HL-60 (cell line): ENCODE measurements around the gene NETO2.

ENCODE experiments used
- DNase-seq, 2 experiments: peaks; one replicate each; pipeline ENCODE4 v3.0.0-alpha.2; 2010 to 2020; ENCODE audit warnings: low read depth in 1 of 2, low spot score in 1 of 2
- H3K27ac ChIP-seq: fragments of 250-450 bp; sonication (Bioruptor Pico); replicated peaks from 2 replicates; pipeline ENCODE4 v1.5.1; 2020; ENCODE audit warnings: mild to moderate bottlenecking, moderate library complexity
- H3K27me3 ChIP-seq: fragments of 250-450 bp; sonication (Bioruptor Pico); 2 replicates; pipeline ENCODE4 v1.5.1; 2021; ENCODE audit warnings: mild to moderate bottlenecking, moderate library complexity; ENCODE audit not compliant: insufficient read depth, poor library complexity, severe bottlenecking
- H3K4me3 ChIP-seq: replicated peaks from 2 replicates; pipeline ENCODE4 v1.5.1; 2011; ENCODE audit warnings: mild to moderate bottlenecking, control low read depth, low read length; ENCODE audit not compliant: insufficient read depth
- CTCF ChIP-seq: IDR thresholded peaks from one replicate; pipeline ENCODE4 v1.5.1; 2011; ENCODE audit warnings: low read length, control low read depth, inconsistent platforms; ENCODE audit not compliant: insufficient read depth
- GABPA ChIP-seq: IDR thresholded peaks from 2 replicates; pipeline ENCODE4 v1.6.1; 2012; ENCODE audit warnings: low read depth
- POLR2AphosphoS5 ChIP-seq: IDR thresholded peaks from 2 replicates; pipeline ENCODE4 v1.6.1; 2012; ENCODE audit warnings: low read depth
- SPI1 ChIP-seq: IDR thresholded peaks from 2 replicates; pipeline ENCODE4 v1.6.1; 2012; ENCODE audit warnings: low read depth, mild to moderate bottlenecking, borderline replicate concordance
- TF ChIP-seq, protein P1 (sequence below): IDR thresholded peaks from 2 replicates; pipeline ENCODE4 v1.6.1; 2012; ENCODE audit warnings: low read depth; ENCODE audit not compliant: insufficient replicate concordance

NETO2 gene

DNA sequence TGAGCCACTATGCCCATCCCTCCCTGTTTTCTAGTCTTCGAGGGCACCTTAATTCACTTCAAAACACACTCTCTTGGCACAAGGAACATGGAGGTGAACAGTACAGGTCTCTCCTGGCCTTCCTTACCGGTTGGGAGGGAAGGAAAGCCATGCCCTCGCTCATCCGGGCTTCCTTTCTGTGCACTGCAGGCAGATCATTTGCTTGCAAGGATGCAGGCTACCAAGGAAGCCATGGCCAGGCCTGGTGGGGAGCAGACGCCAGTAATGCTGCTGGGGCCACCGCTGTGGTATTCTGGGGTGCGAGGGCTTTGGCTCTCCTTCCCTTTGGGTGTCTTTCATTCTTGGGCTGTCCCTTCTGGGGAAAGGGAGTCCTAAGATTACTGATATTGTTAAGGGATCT is 89.4 kb downstream of the NETO2 start:
- no peak overlapping the region for H3K4me3 ChIP-seq
- H3K27ac ChIP-seq = no peak overlapping the region
- TF ChIP-seq SPI1 (no peak), POLR2AphosphoS5 (no peak)
- TF ChIP-seq, protein P1, sequence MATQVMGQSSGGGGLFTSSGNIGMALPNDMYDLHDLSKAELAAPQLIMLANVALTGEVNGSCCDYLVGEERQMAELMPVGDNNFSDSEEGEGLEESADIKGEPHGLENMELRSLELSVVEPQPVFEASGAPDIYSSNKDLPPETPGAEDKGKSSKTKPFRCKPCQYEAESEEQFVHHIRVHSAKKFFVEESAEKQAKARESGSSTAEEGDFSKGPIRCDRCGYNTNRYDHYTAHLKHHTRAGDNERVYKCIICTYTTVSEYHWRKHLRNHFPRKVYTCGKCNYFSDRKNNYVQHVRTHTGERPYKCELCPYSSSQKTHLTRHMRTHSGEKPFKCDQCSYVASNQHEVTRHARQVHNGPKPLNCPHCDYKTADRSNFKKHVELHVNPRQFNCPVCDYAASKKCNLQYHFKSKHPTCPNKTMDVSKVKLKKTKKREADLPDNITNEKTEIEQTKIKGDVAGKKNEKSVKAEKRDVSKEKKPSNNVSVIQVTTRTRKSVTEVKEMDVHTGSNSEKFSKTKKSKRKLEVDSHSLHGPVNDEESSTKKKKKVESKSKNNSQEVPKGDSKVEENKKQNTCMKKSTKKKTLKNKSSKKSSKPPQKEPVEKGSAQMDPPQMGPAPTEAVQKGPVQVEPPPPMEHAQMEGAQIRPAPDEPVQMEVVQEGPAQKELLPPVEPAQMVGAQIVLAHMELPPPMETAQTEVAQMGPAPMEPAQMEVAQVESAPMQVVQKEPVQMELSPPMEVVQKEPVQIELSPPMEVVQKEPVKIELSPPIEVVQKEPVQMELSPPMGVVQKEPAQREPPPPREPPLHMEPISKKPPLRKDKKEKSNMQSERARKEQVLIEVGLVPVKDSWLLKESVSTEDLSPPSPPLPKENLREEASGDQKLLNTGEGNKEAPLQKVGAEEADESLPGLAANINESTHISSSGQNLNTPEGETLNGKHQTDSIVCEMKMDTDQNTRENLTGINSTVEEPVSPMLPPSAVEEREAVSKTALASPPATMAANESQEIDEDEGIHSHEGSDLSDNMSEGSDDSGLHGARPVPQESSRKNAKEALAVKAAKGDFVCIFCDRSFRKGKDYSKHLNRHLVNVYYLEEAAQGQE = no peak
- DNase-seq = no peak
- H3K27me3 ChIP-seq = no peaks in the 10 kb centered on the region

GRCh38 chr16:47053895-47054294 is 89.8 kb downstream of the NETO2 start:
- Histone ChIP-seq H3K4me3 (no peak overlapping the region), H3K27me3 (no peaks in the 10 kb centered on the region), H3K27ac (no peak overlapping the region)
- DNase-seq = no peak
- TF ChIP-seq POLR2AphosphoS5 (no peak), CTCF (no peak), SPI1 (no peak), GABPA (no peak)
- TF ChIP-seq, protein P1 = no peak

DNA sequence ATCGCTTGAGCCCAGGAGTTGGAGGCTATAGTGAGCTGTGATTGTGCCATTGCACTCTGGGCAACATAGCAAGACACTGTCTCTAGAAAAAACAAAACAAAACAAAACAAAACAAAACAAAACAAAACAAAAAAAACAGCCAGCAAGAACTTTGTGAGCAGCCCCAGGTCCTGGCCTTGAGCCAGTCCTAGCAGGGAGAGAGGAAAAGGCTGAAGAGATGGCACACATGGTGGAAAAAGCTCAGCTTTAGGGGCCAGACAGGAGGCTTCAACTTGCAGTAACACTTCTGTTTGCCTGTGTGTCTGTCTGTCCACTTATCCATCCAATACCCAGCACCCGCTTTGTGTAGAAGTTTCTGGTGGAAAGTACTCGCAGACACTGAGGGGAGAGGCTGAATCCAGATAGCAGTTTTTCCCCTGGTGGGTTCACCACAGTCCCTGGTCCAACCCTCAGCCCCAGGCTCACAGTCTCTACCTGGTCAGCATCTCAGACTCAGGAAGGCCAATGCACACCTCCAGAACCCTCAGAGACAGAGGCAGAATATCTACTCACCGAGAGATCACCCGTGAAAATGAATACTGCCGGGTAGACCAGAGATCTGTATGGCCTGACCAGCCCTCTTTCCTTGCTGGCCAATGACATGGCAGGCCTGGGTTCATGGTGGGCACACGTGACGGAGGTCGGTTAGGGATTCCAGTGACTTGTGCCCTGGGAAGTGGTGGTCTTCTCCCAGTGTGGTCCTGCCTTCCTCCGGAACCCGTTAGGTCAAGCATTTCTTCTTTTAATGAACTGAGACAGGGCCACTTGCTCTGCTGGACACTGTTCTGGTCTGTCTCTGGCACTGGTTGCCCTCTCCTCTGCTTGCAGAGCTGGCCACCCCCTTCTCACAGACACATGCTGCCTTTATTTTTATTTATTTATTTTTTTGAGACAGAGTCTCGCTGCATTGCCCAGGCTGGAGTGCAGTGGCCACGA is 90.8 kb downstream of the NETO2 start:
- H3K4me3 ChIP-seq = no peak overlapping the region
- H3K27ac ChIP-seq = no peak overlapping the region
- no peak for TF ChIP-seq CTCF
- no peak for TF ChIP-seq POLR2AphosphoS5
- TF ChIP-seq, protein P1 = no peak
- TF ChIP-seq SPI1 = no peak
- no peak for TF ChIP-seq GABPA
- no peak for DNase-seq
- H3K27me3 ChIP-seq = no peaks in the 10 kb centered on the region
